BE2C (cell line): ENCODE measurements around the gene MYT1.

Source experiments
- DNase-seq: peaks from one replicate; pipeline ENCODE4 v3.0.0-alpha.2; 2020
- H3K27me3 ChIP-seq: fragments of 250-450 bp; sonication (Bioruptor Pico); 2 replicates; pipeline ENCODE4 v1.5.1; 2020; ENCODE audit warnings: mild to moderate bottlenecking
- H3K36me3 ChIP-seq: fragments of 250-450 bp; sonication (Bioruptor Pico); 2 replicates; pipeline ENCODE4 v1.5.1; 2020; ENCODE audit warnings: mild to moderate bottlenecking
- H3K4me1 ChIP-seq: fragments of 250-450 bp; sonication (Bioruptor Pico); 2 replicates; pipeline ENCODE4 v1.5.1; 2020
- H3K4me3 ChIP-seq: 2 replicates; pipeline ENCODE4 v1.5.1; 2011; ENCODE audit warnings: low read depth, low read length
- H3K9me3 ChIP-seq: fragments of 250-450 bp; sonication (Bioruptor Pico); 2 replicates; pipeline ENCODE4 v1.5.1; 2020
- CTCF ChIP-seq: IDR thresholded peaks from 2 replicates; pipeline ENCODE4 v1.5.1; 2012; ENCODE audit warnings: mild to moderate bottlenecking, low read depth, low read length

Gene MYT1

GRCh38 chr20:64189986-64190385, 25.7 kb downstream of the MYT1 start:
- Histone ChIP-seq H3K4me3 (no peak overlapping the region), H3K9me3 (0 out of 2 replicates have a peak, but pooled peaks cover 5% of the 10 kb centered on the region), H3K4me1 (peaks cover 4% of the 10 kb centered on the region; the same call in 1 of the 2 replicates), H3K27me3 (no peaks in the 10 kb centered on the region), H3K36me3 (peaks cover 39% of the 10 kb centered on the region)
- no peak for DNase-seq
- TF ChIP-seq CTCF = no peak

- H3K4me1 ChIP-seq = peaks cover 4% of the 10 kb centered on the region; the same call in 1 of the 2 replicates
- peaks cover 33% of the 10 kb centered on the region for H3K36me3 ChIP-seq
- no peak overlapping the region for H3K4me3 ChIP-seq
- no peaks in the 10 kb centered on the region for H3K27me3 ChIP-seq
- no peak for DNase-seq
- H3K9me3 ChIP-seq = 0 out of 2 replicates have a peak, but pooled peaks cover 5% of the 10 kb centered on the region
- no peak for TF ChIP-seq CTCF
Observed at GRCh38 chr20:64191002-64191401, 26.8 kb downstream of the MYT1 start.

GRCh38 chr20:64192406-64192805, 28.2 kb downstream of the MYT1 start:
- no peaks in the 10 kb centered on the region for H3K27me3 ChIP-seq
- no peak for DNase-seq
- peaks cover 30% of the 10 kb centered on the region for H3K36me3 ChIP-seq
- TF ChIP-seq CTCF = no peak
- H3K4me1 ChIP-seq = peaks cover 4% of the 10 kb centered on the region; the same call in 1 of the 2 replicates
- 0 out of 2 replicates have a peak, but pooled peaks cover 5% of the 10 kb centered on the region for H3K9me3 ChIP-seq
- H3K4me3 ChIP-seq = no peak overlapping the region

GRCh38 chr20:64193058-64193457, 28.8 kb downstream of the MYT1 start:
- H3K27me3 ChIP-seq = no peaks in the 10 kb centered on the region
- TF ChIP-seq CTCF = no peak
- H3K4me1 ChIP-seq = peaks cover 4% of the 10 kb centered on the region; the same call in 1 of the 2 replicates

GRCh38 chr20:64194269-64194668, 30.0 kb downstream of the MYT1 start:
- H3K4me3 ChIP-seq = no peak overlapping the region
- no peak for DNase-seq
- H3K9me3 ChIP-seq = no peaks in the 10 kb centered on the region
- H3K27me3 ChIP-seq = no peaks in the 10 kb centered on the region
- no peak for TF ChIP-seq CTCF
- H3K36me3 ChIP-seq = peaks cover 32% of the 10 kb centered on the region
- H3K4me1 ChIP-seq = peaks cover 3% of the 10 kb centered on the region; the same call in 1 of the 2 replicates

More at GRCh38 chr20:64193058-64193457, 28.8 kb downstream of the MYT1 start:
- H3K36me3 ChIP-seq = peaks cover 23% of the 10 kb centered on the region
- H3K4me3 ChIP-seq = no peak overlapping the region
- DNase-seq = no peak
- no peaks in the 10 kb centered on the region for H3K9me3 ChIP-seq

- peaks cover 3% of the 10 kb centered on the region; the same call in 1 of the 2 replicates for H3K4me1 ChIP-seq
- H3K9me3 ChIP-seq = no peaks in the 10 kb centered on the region
- no peak overlapping the region for H3K4me3 ChIP-seq
- no peak for DNase-seq
- TF ChIP-seq CTCF = no peak
- H3K36me3 ChIP-seq = peaks cover 47% of the 10 kb centered on the region
- H3K27me3 ChIP-seq = no peaks in the 10 kb centered on the region
Observed at GRCh38 chr20:64196309-64196708, 32.1 kb downstream of the MYT1 start.
